ENCODE measurements around the gene TFCP2.

GRCh38 chr12:51202718-51203117, 29.8 kb upstream of the TFCP2 start:
- no peak for TF ChIP-seq CTCF (conservative IDR thresholded peaks at IDR 0.05; ENCODE audit: low read depth, low read length)
- TF ChIP-seq EZH2 (IDR thresholded peaks at IDR 0.05; ENCODE audit: low read length, unreplicated experiment): no peak
